Psoas muscle (tissue), 8 donors: ENCODE data around the gene AFF3. TPM values are rescaled to one million over a fixed set of nuclear protein-coding genes. Genes with fewer than 3 reads are reported as not detected.

Experiments
- ATAC-seq, 4 donors: fragments of 200-7000 bp; cut with Tn5 transposase; one replicate each; pipeline ENCODE4 v1.9.1; 2020; ENCODE audit warnings: moderate library complexity in 3 of 4, mild to moderate bottlenecking in 2 of 4
- DNase-seq, 2 donors: peaks; one replicate each; pipeline ENCODE4 v3.0.0-alpha.2; 2020
- H3K27ac ChIP-seq: fragments of 200-600 bp; one replicate; pipeline ENCODE4 v1.8.0; 2022
- H3K27me3 ChIP-seq, 3 donors: fragments of 200-600 bp in 1 of 3; one replicate each; pipeline versions ENCODE4 v1.6.1 to v1.8.0; 2013 to 2022; ENCODE audit warnings: low read length in 2 of 3, mild to moderate bottlenecking in 2 of 3, moderate library complexity in 1 of 3; ENCODE audit not compliant: insufficient read depth in 3 of 3
- H3K36me3 ChIP-seq, 2 donors: fragments of 200-600 bp in 1 of 2; one replicate each; pipeline versions ENCODE4 v1.6.1 to v1.8.0; 2013 to 2022; ENCODE audit warnings: low read depth in 1 of 2, mild to moderate bottlenecking in 1 of 2, moderate library complexity in 1 of 2; ENCODE audit not compliant: insufficient read depth in 1 of 2
- H3K4me1 ChIP-seq: fragments of 200-600 bp; one replicate; pipeline ENCODE4 v1.8.0; 2022
- H3K4me3 ChIP-seq: fragments of 200-600 bp; one replicate; pipeline ENCODE4 v1.8.0; 2022; ENCODE audit warnings: mild to moderate bottlenecking
- H3K9me3 ChIP-seq: fragments of 200-600 bp; one replicate; pipeline ENCODE4 v1.8.0; 2022
- CTCF ChIP-seq: fragments of 200-600 bp; IDR thresholded peaks from one replicate; pipeline ENCODE4 v1.8.0; 2022; ENCODE audit warnings: antibody characterized with exemption
- WGBS, 3 donors: extraction: QIAGEN DNeasy Blood & Tissue Kit; methylation state at CpG; one replicate each; pipeline versions ENCODE4 v1.1.6 to v1.1.7; 2013; 5-methylcytosine and 5-hydroxymethylcytosine counted together
- intact Hi-C, 2 donors: fragments of 100-400 bp; cut with DNase I; formaldehyde crosslinking; loops; one replicate each; pipeline versions ENCODE4 v1.11.0 to v1.14.2; 2022
- polyA plus RNA-seq, 3 donors: library from polyadenylated mRNA; stranded (reverse); fragments of 200-250 nt; gene quantifications; one replicate each; pipeline ENCODE4 v1.2.3, GENCODE V29; 2013
- total RNA-seq, 4 donors: library from RNA; stranded (reverse); fragmentation: NEBNext Ultra II Directional in 2 of 4; extraction: Animal tissue kit (Norgen Biotek cat#: 25700) in 2 of 4; gene quantifications; one replicate each; pipeline versions ENCODE4 v1.2.1 to v1.2.4, GENCODE V29; 2021 to 2023
- donor health status: healthy with polysubstance abuse.
- donor health status: DM: no; HTN: no; CAD: no; lungs with moderate emphysema.
- donor health status: Bipolar disorder and iron deficiency.
- donor health status: healthy.
- donor health status: DM: yes; HTN: yes; CAD: no.
- donor health status: DM: no; HTN: no; CAD: no.
- donor health status: DM: no; HTN: no; CAD: no.
- donor health status: DM: yes; HTN: yes; CAD: no.

AFF3 gene
- total and polyA plus RNA-seq, 7 donors: 0.08 to 2.9 (median 0.44) TPM

- H3K4me1 ChIP-seq: peaks cover 22% of the 10 kb centered on the region
- H3K27me3 ChIP-seq: no peaks in the 10 kb centered on the region
- H3K9me3 ChIP-seq: no peaks in the 10 kb centered on the region
- DNase-seq (no peak), ATAC-seq (no peak)
- no peak overlapping the region for H3K4me3 ChIP-seq
- peak overlapping the region; percentile 73 for H3K27ac ChIP-seq
- no peak for TF ChIP-seq CTCF
- intact Hi-C loops: no loop called here
- 29 to 41% (median 38%) methylated on average over 7 of the region's 7 CpGs for WGBS, 3 donors
- no peaks in the 10 kb centered on the region for H3K36me3 ChIP-seq
These were observed 505.2 kb downstream of the AFF3 start for GRCh38 chr2:99637159-99637697.

GRCh38 chr2:99636144-99637034 is 506.0 kb downstream of the AFF3 start:
- Histone ChIP-seq H3K27me3 (no peaks in the 10 kb centered on the region), H3K36me3 (no peaks in the 10 kb centered on the region), H3K4me1 (peaks cover 22% of the 10 kb centered on the region), H3K27ac (peak overlapping the region; percentile 73), H3K9me3 (no peaks in the 10 kb centered on the region), H3K4me3 (peak overlapping the region; percentile 24)
- 4 to 10% (median 10%) methylated on average over 19 of the region's 19 CpGs for WGBS, 3 donors
- intact Hi-C loops: no loop called here
- ATAC-seq (peak; percentile 88 to 93 (median 92)), DNase-seq (peak; percentile 89 to 94)
- no peak for TF ChIP-seq CTCF

GRCh38 chr2:99635710-99636109 is 506.7 kb downstream of the AFF3 start:
- peaks cover 22% of the 10 kb centered on the region for H3K4me1 ChIP-seq
- intact Hi-C loops: no loop called here
- no peaks in the 10 kb centered on the region for H3K27me3 ChIP-seq
- DNase-seq: no peak
- H3K27ac ChIP-seq: peak overlapping the region; percentile 73
- no peaks in the 10 kb centered on the region for H3K36me3 ChIP-seq
- no peaks in the 10 kb centered on the region for H3K9me3 ChIP-seq
- no peak for TF ChIP-seq CTCF
- no peak for ATAC-seq
- H3K4me3 ChIP-seq: no peak overlapping the region
- WGBS, 3 donors: 47 to 59% (median 49%) methylated on average over 4 of the region's 4 CpGs

GRCh38 chr2:99634234-99634633 is 508.2 kb downstream of the AFF3 start:
- intact Hi-C loops: no loop called here
- H3K4me3 ChIP-seq: no peak overlapping the region
- WGBS, 3 donors: 71 to 92% (median 92%) methylated on average over 2 of the region's 2 CpGs
- H3K27me3 ChIP-seq: no peaks in the 10 kb centered on the region
- peaks cover 22% of the 10 kb centered on the region for H3K4me1 ChIP-seq
- no peaks in the 10 kb centered on the region for H3K36me3 ChIP-seq
- H3K27ac ChIP-seq: no peak overlapping the region
- TF ChIP-seq CTCF: no peak
- DNase-seq: no peak
- H3K9me3 ChIP-seq: no peaks in the 10 kb centered on the region
- ATAC-seq: no peak
